GM18499 (cell line): ENCODE results near the gene RUBCNL.

Experiments
- ATAC-seq: cut with Tn5 transposase; IDR thresholded peaks from one replicate; pipeline ENCODE4 v1.9.1; 2021; ENCODE audit warnings: moderate number of reproducible peaks; ENCODE audit not compliant: insufficient read depth, unreplicated experiment

The RUBCNL gene

GRCh38 chr13:46343279-46343994 lies 43.6 kb downstream of the RUBCNL start:
- ATAC-seq, result no peak

- ATAC-seq, result no peak
Measured at GRCh38 chr13:46342538-46342937, 44.5 kb downstream of the RUBCNL start.

DNA sequence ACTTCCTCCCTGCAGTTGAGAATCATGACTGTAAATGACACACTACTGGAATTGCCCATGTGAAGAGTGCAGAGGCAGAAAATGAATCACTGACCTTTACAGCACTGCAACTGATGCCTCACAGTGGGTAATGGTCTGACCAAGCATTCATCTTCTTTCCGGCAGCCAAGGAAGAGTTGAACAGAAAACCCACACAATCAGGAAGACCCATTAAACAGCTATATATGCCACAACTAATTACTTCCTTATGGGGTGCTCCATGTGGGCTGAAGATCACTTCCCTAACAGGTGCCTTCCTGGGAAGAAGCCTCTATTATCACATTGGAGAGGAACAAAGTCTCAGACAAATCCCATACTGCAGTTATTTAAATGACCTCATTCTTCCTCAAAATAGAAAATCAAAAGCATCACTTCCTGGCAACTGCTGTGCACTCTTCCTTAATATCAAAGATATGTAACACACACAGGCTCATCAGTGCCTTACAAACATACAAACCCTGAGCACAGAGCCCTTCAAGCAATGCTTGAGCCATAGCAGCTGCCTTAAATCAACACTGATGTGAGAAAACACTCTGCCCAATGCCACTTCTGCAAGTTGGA lies 45.8 kb downstream of the RUBCNL start:
- peak; percentile 40 for ATAC-seq

DNA sequence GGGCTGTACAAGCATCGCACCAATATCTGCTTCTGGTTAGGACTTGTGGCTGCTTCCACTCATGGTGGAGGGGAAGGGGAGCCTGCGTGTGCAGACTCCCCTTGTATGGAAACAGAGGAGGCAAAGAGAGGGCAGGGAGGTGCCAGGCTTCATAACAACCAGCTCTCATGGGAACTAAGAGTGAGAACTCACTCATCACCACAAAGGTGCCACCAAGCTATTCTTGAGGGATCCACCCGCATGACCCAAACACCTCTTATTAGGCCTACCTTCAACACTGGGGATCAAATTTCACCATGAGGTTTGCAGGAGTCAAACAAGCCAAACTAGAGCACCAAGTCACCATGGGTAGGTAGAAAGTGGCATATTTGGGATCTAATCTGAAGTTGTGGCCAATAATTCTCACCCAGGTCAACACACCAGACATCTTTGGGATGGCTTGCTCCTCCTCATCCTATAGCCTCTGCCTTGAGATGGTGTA lies 46.4 kb downstream of the RUBCNL start:
- ATAC-seq, result no peak

GRCh38 chr13:46340011-46340410 lies 47.0 kb downstream of the RUBCNL start:
- no peak for ATAC-seq

- ATAC-seq, result peak; percentile 38
Measured at GRCh38 chr13:46339035-46339666, 47.9 kb downstream of the RUBCNL start.

- ATAC-seq, result no peak
Measured at GRCh38 chr13:46337700-46338099, 49.4 kb downstream of the RUBCNL start.

- ATAC-seq, result peak; percentile 41
Measured at GRCh38 chr13:46334035-46334822, 52.8 kb downstream of the RUBCNL start.

GRCh38 chr13:46332772-46333171 lies 54.3 kb downstream of the RUBCNL start:
- no peak for ATAC-seq

- no peak for ATAC-seq
Measured at GRCh38 chr13:46329624-46330023, 57.4 kb downstream of the RUBCNL start.

DNA sequence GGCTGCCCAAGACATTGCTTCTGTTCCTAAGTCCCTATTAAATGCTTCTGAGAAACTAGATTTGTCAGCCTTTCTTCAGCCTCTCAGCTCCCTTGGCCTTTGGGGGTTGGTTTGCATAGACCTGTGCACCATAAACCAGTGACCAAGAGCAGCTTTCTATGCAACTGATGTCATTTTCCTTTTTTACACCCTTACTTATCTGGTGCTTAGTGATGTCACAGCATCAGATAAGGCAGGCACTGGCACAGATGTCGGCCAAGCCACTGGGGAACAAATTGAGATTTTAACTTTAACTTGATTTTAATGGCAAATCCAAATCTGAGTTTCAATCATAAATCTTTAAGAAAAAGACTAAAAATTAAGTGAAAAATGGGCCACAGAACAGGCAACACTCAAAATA lies 59.8 kb downstream of the RUBCNL start:
- no peak for ATAC-seq

DNA sequence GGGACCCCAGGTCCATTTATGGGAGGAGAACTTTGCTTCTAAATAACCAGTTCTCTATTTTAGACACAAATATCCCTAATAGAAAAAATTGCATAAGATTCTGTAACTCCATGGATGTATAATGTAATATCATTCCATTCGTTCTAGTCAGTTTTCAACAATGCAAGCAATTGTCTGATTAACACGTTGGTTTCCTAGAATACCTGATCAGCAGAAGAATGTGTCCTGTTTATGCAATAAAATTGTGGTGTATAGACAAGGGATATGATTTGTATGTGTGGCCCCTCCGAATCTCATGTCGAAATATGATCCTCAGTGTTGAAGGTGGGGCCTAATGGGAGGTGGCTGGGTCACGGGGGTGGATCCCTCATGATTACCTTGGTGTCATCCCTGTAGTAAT lies 62.1 kb downstream of the RUBCNL start:
- no peak for ATAC-seq

GRCh38 chr13:46321494-46322225 lies 65.4 kb downstream of the RUBCNL start:
- no peak for ATAC-seq

GRCh38 chr13:46320821-46321220 lies 66.2 kb downstream of the RUBCNL start:
- no peak for ATAC-seq

- ATAC-seq, result no peak
Measured at GRCh38 chr13:46320406-46320805, 66.6 kb downstream of the RUBCNL start.

DNA sequence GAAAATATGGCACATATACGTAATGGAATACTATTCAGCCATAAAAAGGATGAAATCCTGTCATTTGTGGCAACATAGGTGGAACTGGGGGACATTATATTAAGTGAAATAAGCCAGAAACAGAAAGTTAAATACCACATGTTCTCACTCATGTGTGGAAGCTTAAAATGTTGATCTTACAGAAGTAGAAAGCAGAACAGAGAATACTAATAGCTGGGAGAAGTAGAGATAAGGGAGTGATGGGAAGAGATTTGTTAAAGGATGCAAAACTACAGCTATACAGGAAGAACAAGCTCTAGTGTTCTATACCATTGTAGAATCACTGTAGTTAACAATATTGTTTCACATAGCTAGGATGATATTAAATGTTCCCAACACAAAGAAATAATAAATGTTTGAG lies 68.1 kb downstream of the RUBCNL start:
- no peak for ATAC-seq

DNA sequence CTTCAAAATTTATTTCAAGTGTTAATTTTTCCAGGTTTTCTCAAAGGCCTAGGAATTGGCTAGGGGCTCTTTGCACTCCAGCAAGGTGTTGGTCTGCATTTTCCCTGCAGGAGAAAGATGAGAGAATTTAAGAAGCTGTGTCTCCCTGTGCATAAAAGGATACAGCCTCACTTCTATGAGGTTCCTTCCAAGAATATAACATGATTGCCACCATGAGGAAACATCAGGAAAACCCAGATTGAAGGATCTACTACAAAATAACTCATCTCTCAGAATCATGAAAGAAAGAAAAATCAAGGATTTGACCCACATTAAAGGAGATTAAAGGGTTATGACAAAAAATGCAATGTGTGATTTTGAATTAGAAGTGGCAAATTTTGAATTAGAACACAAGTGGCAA lies 69.9 kb downstream of the RUBCNL start:
- ATAC-seq, result no peak

- no peak for ATAC-seq
Measured at GRCh38 chr13:46315491-46316075, 71.5 kb downstream of the RUBCNL start.

DNA sequence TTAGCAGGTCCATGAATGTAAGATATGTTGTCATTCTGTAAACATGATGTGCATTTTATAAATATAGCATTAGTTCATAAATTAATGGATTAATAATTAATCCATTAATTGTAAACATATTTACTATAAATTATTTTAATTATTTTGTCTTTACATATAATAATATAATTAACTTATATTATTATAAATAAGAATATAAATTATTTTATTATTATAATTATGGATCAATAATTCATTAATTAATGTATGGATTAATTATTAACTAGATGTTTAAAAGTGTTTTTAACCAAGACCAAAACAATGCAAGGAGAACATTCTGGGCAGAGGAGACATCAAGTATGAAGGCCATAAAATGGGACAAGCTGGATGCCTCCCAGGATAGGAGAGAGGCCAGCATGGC lies 72.0 kb downstream of the RUBCNL start:
- ATAC-seq, result no peak

DNA sequence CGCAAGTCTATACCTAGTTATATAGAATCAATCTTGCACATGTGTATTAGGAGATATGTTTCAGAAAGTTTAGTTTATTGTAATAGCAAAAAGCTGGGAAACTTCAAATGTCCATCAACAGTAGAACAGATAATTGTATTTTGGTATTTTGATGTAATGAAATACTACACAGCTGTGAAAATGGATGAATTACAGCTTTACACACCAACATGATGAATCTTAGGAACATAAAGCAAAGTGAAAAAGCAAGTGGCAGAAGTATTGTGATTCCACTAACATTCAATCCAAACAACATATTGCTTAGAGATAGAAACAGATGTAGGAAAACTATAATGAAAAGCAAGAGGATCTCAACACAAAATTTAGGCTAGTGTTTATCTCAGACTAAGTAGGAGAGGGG lies 72.5 kb downstream of the RUBCNL start:
- no peak for ATAC-seq
